Measurements from ENCODE around the gene GABRR1.
"Not testable (repeated sequence)": the region's sequence is repeated elsewhere in the genome, so short reads cannot be mapped to it uniquely, and the experiment has no call there.

GABRR1 gene

GRCh38 chr6:89148016-89148750 lies 69.0 kb downstream of the GABRR1 start:
- peak; percentile 57 for DNase-seq

DNA sequence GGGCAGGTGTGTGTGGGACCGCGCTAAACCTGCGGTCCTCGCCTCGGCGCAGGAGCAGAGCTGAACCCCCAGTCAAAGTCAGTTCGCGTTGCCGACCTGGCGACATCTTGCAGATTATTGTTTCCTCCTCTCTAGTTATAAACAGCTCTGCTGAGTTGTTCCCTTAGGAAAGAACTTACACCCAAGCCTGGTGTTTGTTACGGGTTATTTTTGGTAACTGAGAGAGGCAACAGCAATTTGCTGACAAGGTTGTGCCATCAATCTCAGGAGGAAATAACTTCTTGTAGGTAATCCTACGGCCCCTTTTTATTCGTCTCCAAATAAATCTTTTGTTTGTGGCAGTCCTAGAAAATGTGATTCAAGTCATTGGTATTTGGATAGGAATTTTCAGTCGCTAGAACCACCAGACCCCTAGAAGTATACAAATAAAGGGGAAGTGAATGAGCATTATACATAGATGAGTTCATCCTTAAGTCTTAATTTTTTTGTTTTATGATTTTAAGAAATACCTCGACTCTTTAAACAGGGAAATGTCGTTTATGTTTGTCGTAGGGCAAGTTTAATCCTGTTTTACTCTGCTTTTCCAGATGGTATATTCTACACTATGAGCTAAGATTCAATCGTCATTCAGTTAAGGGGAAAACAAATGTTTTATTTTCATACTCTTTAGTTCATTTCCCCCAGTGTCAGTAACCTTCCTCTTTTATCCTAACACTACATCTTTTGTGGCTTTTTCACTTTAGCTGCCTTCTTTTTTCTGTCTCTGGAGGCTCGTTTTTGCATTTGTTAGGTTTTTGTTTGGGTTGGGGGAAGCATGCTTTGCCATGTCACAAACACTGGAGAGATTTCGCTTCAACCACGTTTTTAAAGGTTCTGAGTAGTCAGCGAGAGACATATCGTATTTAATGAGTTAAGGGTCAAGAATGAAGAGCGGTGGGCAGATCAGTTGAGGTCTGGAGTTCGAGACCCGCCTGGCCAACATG lies 70.1 kb downstream of the GABRR1 start:
- peak; percentile 59 for DNase-seq

- DNase-seq: peak; percentile 79
Observed at GRCh38 chr6:89145956-89146717, 71.0 kb downstream of the GABRR1 start, which contains the start of gene PM20D2. Gene PM20D2, plus strand, starts transcription at chr6:89146055. Its CDS starts 90 bp downstream, at chr6:89146145.

GRCh38 chr6:89145091-89145955 lies 71.8 kb downstream of the GABRR1 start:
- no peak for DNase-seq

GRCh38 chr6:89144354-89144906 lies 72.7 kb downstream of the GABRR1 start:
- no peak for DNase-seq

- DNase-seq: peak; percentile 59
Observed at GRCh38 chr6:89140347-89141156, 76.6 kb downstream of the GABRR1 start.

- peak; percentile 78 for DNase-seq
Observed at GRCh38 chr6:89139509-89140346, 77.4 kb downstream of the GABRR1 start.

DNA sequence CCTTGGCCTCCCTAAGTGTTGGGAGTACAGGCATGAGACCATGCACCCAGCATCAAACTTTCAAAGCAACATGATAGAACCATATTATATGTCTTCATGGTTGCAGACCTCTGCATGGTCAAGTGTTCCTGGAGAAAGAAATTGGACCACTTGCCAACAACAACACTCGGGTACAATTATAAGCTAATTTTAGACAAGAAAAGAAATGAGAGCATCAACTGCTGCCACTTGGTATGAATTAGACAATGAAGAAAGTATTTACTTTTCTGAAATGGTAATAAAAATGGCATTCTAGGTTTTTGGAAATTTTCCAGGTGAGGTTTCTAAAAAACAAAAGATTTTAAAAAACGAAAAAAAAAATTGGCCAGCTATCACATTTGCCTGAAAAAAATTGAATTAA lies 79.0 kb downstream of the GABRR1 start:
- DNase-seq: no peak

DNA sequence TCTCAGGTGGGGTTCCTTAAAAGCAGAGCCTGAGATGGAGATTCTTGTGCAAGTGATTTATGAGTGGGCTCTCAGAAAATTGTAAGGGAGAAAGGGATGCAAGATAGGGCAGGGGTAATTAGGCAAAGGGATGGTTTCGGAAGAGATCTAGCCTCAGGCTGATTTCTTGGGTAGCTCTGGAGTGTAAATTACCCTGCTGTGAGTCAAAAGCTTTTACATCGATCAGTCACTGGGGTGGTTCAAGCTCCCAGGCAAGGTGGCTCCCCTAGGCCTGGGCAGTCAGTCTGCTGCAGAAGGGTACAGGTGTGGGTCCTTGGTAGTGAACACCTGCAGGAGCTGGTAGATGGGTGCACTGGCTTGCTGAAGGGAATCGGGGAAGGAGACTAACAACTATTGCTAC lies 82.4 kb downstream of the GABRR1 start:
- DNase-seq: peak; percentile 85

- DNase-seq: peak; percentile 87
Observed at GRCh38 chr6:89133981-89134380, 83.2 kb downstream of the GABRR1 start.

DNA sequence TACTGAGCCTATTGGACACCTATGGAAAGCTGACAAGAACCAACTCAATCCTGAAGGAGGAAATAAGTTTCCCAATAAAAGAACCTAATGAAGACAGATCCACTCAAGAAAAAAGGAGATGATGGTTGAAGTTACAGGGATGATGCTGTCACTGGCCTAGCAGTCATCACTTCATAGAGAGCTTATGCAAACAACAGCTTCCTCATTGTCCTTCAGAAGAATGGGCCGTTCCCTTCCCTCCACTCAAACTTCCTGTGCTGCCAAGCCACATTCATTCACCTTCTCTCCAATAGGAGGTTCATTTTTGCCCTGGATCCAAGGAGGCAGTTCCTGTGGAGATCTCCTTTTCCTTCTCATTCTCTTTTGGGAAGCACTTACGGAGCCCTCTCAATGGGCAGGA lies 85.1 kb downstream of the GABRR1 start:
- DNase-seq: no peak

DNA sequence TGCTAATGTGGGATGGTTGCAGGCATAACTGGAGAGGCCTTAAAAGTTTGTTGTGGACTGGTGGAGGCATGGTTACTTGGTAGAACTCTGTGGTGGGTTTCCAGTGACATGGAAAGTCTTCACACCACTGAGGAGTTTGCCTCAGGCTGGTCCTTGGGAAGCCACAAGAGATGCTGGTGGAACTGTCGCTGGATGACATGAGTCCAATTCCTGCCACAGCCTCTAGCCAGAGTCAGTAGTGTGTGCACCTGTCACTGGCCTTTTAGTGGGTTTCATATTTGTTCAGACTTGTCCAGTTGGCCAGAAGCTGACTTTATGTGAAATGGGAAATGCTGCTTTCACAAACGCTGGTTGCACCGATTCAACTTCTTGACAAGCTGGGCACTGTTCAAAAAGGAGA lies 85.6 kb downstream of the GABRR1 start:
- DNase-seq: no peak

- DNase-seq: not testable (repeated sequence)
Observed at GRCh38 chr6:89128256-89128671, 88.9 kb downstream of the GABRR1 start.
